CD4-positive, alpha-beta T cell (primary cell): ENCODE data around the gene TBC1D22A. TPM values are rescaled to one million over a fixed set of nuclear protein-coding genes. Genes with fewer than 3 reads are reported as not detected.

Experiments
- ATAC-seq: fragments of 200-7000 bp; cut with Tn5 transposase; one replicate; pipeline ENCODE4 v1.10.0; 2022; ENCODE audit warnings: mild to moderate bottlenecking; ENCODE audit not compliant: poor library complexity
- CTCF ChIA-PET: fragments of 350-600 bp; sonication (Branson Sonifier 250); formaldehyde crosslinking; loops from one replicate; lab custom pipeline; 2021; ENCODE audit warnings: antibody characterized with exemption, inconsistent platforms; lab: Charles Lee
- POLR2A ChIA-PET: fragments of 350-600 bp; sonication (Branson Sonifier 250); formaldehyde crosslinking; loops from one replicate; lab custom pipeline; 2021; ENCODE audit warnings: antibody characterized with exemption, inconsistent platforms; lab: Charles Lee
- DNase-seq, 14 experiments: peaks; one replicate each; pipeline ENCODE4 v3.0.0-alpha.2; 2013 to 2020; ENCODE audit warnings: mixed read lengths in 2 of 14
- H3K27ac ChIP-seq, 2 donors: one replicate each; pipeline versions ENCODE4 v1.5.1 to v1.7.0; 2013; ENCODE audit warnings: low read length in 2 of 2, low read depth in 1 of 2, mild to moderate bottlenecking in 1 of 2
- H3K27me3 ChIP-seq, 2 experiments: 1 replicate in 1 of 2; 2 replicates in 1 of 2; pipeline versions ENCODE4 v1.6.1 to v1.7.0; 2013; ENCODE audit warnings: low read length in 2 of 2, control low read depth in 1 of 2, mild to moderate bottlenecking in 1 of 2, moderate library complexity in 1 of 2; ENCODE audit not compliant: insufficient read depth in 2 of 2, control insufficient read depth in 1 of 2
- H3K36me3 ChIP-seq: one replicate; pipeline ENCODE4 v1.6.1; 2013; ENCODE audit warnings: low read length, control low read depth; ENCODE audit not compliant: insufficient read depth
- H3K4me1 ChIP-seq: one replicate; pipeline ENCODE4 v1.6.1; 2013; ENCODE audit warnings: low read length, control low read depth; ENCODE audit not compliant: insufficient read depth
- H3K4me3 ChIP-seq: one replicate; pipeline ENCODE4 v1.5.1; 2013; ENCODE audit warnings: mild to moderate bottlenecking, low read length, moderate library complexity
- H3K9me3 ChIP-seq, 2 experiments: 1 replicate in 1 of 2; 2 replicates in 1 of 2; pipeline versions ENCODE4 v1.6.1 to v1.7.0; 2013; ENCODE audit warnings: low read length in 2 of 2, mild to moderate bottlenecking in 2 of 2, control low read depth in 1 of 2, moderate library complexity in 1 of 2; ENCODE audit not compliant: control insufficient read depth in 1 of 2, insufficient read depth in 1 of 2
- H3K27ac Mint-ChIP-seq: one replicate; pipeline ENCODE4 v1.8.0; 2020; ENCODE audit warnings: mixed read lengths
- H3K27me3 Mint-ChIP-seq: one replicate; pipeline ENCODE4 v1.8.0; 2021; ENCODE audit warnings: mixed read lengths
- H3K36me3 Mint-ChIP-seq: one replicate; pipeline ENCODE4 v1.8.0; 2021; ENCODE audit warnings: low read depth, mixed read lengths
- H3K4me1 Mint-ChIP-seq: one replicate; pipeline ENCODE4 v1.8.0; 2021; ENCODE audit warnings: low read depth, mixed read lengths
- H3K4me3 Mint-ChIP-seq: one replicate; pipeline ENCODE4 v1.8.0; 2020; ENCODE audit warnings: mild to moderate bottlenecking, mixed read lengths
- H3K9me3 Mint-ChIP-seq: one replicate; pipeline ENCODE4 v1.8.0; 2020; ENCODE audit warnings: mixed read lengths
- intact Hi-C, 2 experiments: fragments of 100-400 bp; cut with DNase I in 1 of 2; cut with micrococcal nuclease in 1 of 2; formaldehyde crosslinking; loops; one replicate each; pipeline versions ENCODE4 v1.15.1 to v1.9.0; 2023 to 2025; cut with DNase I, micrococcal nuclease
- total RNA-seq, 174 experiments: library from RNA in 2 of 174; stranded (reverse) in 2 of 174; gene quantifications; one replicate each; pipeline ENCODE4 v1.2.3 and lab custom pipeline; 2021 to 2026
- TF ChIP-seq, protein P1 (sequence below): fragments of 200-600 bp; IDR thresholded peaks from one replicate; pipeline ENCODE4 v1.8.0; 2022; ENCODE audit warnings: antibody characterized with exemption, mild to moderate bottlenecking

Gene TBC1D22A
- total RNA-seq, 2 experiments from 2014 or later, result 27.1 to 31.7 TPM

DNA sequence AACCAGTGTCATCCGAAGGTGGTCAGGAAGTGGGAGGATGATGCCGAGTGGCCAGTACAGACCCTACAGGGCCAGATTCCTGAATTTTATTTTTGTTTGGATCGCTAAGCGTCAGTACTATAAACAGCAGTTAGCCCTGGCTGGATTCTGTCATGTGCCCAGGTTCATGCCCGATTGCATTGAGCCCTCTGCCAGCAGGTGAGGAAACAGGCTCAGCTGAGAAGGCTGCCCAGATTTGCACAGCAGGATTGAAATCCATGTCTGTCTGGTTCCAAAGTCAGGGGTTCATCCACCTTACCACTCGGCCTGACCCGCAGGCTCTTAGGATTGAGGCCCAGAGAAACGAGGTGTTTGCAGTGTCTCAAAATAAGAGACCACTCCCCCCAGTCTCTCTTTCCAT lies 9.1 kb upstream of the TBC1D22A start:
- Histone ChIP-seq H3K27me3 (no peaks in the 10 kb centered on the region), H3K27ac (no peak overlapping the region), H3K36me3 (no peaks in the 10 kb centered on the region), H3K9me3 (peaks cover 10% of the 10 kb centered on the region in 2 experiments), H3K4me3 (no peak overlapping the region), H3K4me1 (peaks cover 53% of the 10 kb centered on the region)
- DNase-seq (no peak), ATAC-seq (no peak)
- H3K9me3 Mint-ChIP-seq, result peaks cover 5% of the 10 kb centered on the region
- ChIA-PET POLR2A (no interaction called here), CTCF (no interaction called here)
- H3K27ac Mint-ChIP-seq, result no peak overlapping the region
- intact Hi-C loops, result no loop called here
- H3K36me3 Mint-ChIP-seq, result no peaks in the 10 kb centered on the region
- H3K27me3 Mint-ChIP-seq, result no peaks in the 10 kb centered on the region
- peaks cover 35% of the 10 kb centered on the region for H3K4me1 Mint-ChIP-seq
- no peak overlapping the region for H3K4me3 Mint-ChIP-seq
- TF ChIP-seq, protein P1, sequence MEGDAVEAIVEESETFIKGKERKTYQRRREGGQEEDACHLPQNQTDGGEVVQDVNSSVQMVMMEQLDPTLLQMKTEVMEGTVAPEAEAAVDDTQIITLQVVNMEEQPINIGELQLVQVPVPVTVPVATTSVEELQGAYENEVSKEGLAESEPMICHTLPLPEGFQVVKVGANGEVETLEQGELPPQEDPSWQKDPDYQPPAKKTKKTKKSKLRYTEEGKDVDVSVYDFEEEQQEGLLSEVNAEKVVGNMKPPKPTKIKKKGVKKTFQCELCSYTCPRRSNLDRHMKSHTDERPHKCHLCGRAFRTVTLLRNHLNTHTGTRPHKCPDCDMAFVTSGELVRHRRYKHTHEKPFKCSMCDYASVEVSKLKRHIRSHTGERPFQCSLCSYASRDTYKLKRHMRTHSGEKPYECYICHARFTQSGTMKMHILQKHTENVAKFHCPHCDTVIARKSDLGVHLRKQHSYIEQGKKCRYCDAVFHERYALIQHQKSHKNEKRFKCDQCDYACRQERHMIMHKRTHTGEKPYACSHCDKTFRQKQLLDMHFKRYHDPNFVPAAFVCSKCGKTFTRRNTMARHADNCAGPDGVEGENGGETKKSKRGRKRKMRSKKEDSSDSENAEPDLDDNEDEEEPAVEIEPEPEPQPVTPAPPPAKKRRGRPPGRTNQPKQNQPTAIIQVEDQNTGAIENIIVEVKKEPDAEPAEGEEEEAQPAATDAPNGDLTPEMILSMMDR, result no peak

- Mint-ChIP-seq H3K36me3 (no peaks in the 10 kb centered on the region), H3K27ac (peak overlapping the region; percentile 77), H3K4me3 (no peak overlapping the region), H3K27me3 (no peaks in the 10 kb centered on the region), H3K4me1 (peaks cover 35% of the 10 kb centered on the region), H3K9me3 (peaks cover 5% of the 10 kb centered on the region)
- peak overlapping the region in 1 of 2 donors; percentile 12 for H3K27ac ChIP-seq
- no peak for DNase-seq
- TF ChIP-seq, protein P1, result no peak
- intact Hi-C loops, result no loop called here
- ATAC-seq, result no peak
- CTCF ChIA-PET, result no interaction called here
- peaks cover 52% of the 10 kb centered on the region for H3K4me1 ChIP-seq
- H3K36me3 ChIP-seq, result no peaks in the 10 kb centered on the region
- H3K27me3 ChIP-seq, result no peaks in the 10 kb centered on the region
- H3K4me3 ChIP-seq, result no peak overlapping the region
- POLR2A ChIA-PET, result no interaction called here
- H3K9me3 ChIP-seq, result peaks cover 10% of the 10 kb centered on the region in 2 experiments
Measured at GRCh38 chr22:46753761-46754109, 8.7 kb upstream of the TBC1D22A start.

DNA sequence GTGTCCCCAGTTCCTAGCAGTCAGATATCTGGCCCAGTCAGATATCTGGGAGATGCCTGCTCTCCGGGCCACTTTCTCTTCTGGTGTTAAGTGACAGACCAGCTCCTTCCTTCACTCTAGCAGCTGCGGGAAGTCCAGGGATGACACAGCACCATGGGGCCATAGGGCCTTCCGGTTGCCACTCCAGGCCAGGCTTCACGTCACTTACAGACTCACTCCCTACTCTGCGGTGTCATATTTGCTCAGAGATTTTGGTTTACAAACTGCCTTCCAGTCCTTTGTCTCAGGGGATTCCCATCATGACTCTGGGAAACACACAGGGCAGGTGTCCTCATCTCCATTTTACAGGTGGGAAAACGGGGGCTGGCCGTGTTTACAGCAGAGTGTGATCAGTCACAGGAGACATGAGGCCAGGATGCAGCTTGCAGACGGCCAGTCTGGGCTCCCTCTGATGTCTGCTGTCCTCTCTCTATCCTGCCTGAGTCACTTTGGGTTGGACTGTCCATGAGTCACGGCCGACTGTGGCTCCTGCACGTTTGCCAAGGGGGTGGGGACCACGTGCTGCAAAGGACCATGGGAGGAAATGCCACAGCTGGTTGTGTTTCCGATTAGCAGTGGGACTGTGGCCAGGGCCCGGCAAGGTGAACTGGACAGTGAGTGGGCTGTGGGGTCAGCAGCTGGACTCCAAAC lies 8.2 kb upstream of the TBC1D22A start:
- Histone ChIP-seq H3K27me3 (no peaks in the 10 kb centered on the region), H3K4me3 (no peak overlapping the region), H3K27ac (peak overlapping the region in 1 of 2 donors; percentile 12), H3K36me3 (no peaks in the 10 kb centered on the region), H3K9me3 (peaks cover 10% of the 10 kb centered on the region in 2 experiments), H3K4me1 (peaks cover 51% of the 10 kb centered on the region)
- H3K27me3 Mint-ChIP-seq, result no peaks in the 10 kb centered on the region
- H3K36me3 Mint-ChIP-seq, result no peaks in the 10 kb centered on the region
- ChIA-PET POLR2A (no interaction called here), CTCF (interaction anchor here (11.7 kb wide), 1 partner anchor 48 kb away, joined by 130 read pairs; no protein-coding TSS in a partner anchor)
- peaks cover 5% of the 10 kb centered on the region for H3K9me3 Mint-ChIP-seq
- intact Hi-C loops, result no loop called here
- DNase-seq (peak in 6 of 14 experiments; percentile 29 to 83 (median 50)), ATAC-seq (peak; percentile 28)
- TF ChIP-seq, protein P1, result no peak
- H3K27ac Mint-ChIP-seq, result peak overlapping the region; percentile 77
- H3K4me3 Mint-ChIP-seq, result no peak overlapping the region
- H3K4me1 Mint-ChIP-seq, result peaks cover 34% of the 10 kb centered on the region
